ENCODE results near the gene PKIB.

The PKIB gene

GRCh38 chr6:122710908-122711635 is 100.9 kb downstream of the PKIB start:
- Histone ChIP-seq H3K9me3 (ENCODE audit: control insufficient read depth, low read length) (no peaks in the 10 kb centered on the region), H3K36me3 (ENCODE audit: control insufficient read depth, insufficient read depth, low read length, severe bottlenecking) (no peaks in the 10 kb centered on the region)

GRCh38 chr6:122712093-122712447 is 101.9 kb downstream of the PKIB start:
- H3K36me3 ChIP-seq (ENCODE audit: control insufficient read depth, insufficient read depth, low read length, severe bottlenecking), result no peaks in the 10 kb centered on the region
- no peak for DNase-seq (ENCODE audit: low read depth)
- H3K9ac ChIP-seq (ENCODE audit: low read length), result no peak overlapping the region
- no peaks in the 10 kb centered on the region for H3K9me3 ChIP-seq (ENCODE audit: control insufficient read depth, low read length)
- no peaks in the 10 kb centered on the region for H3K27me3 ChIP-seq (replicated peaks; ENCODE audit: control insufficient read depth, insufficient read depth, low read length)
- no peak overlapping the region for H3K4me3 ChIP-seq (ENCODE audit: low read length)
- H3K4me1 ChIP-seq (ENCODE audit: control insufficient read depth, insufficient read depth, low read length), result peaks cover 9% of the 10 kb centered on the region

More at GRCh38 chr6:122710908-122711635, 100.9 kb downstream of the PKIB start:
- no peak for DNase-seq (ENCODE audit: low read depth)
- no peak overlapping the region for H3K9ac ChIP-seq (ENCODE audit: low read length)
- no peak overlapping the region for H3K4me3 ChIP-seq (ENCODE audit: low read length)
- no peaks in the 10 kb centered on the region for H3K27me3 ChIP-seq (replicated peaks; ENCODE audit: control insufficient read depth, insufficient read depth, low read length)
- H3K4me1 ChIP-seq (ENCODE audit: control insufficient read depth, insufficient read depth, low read length), result peaks cover 5% of the 10 kb centered on the region

GRCh38 chr6:122712448-122713137 is 102.4 kb downstream of the PKIB start:
- H3K36me3 ChIP-seq (ENCODE audit: control insufficient read depth, insufficient read depth, low read length, severe bottlenecking), result no peaks in the 10 kb centered on the region
- DNase-seq (ENCODE audit: low read depth), result no peak
- peaks cover 14% of the 10 kb centered on the region for H3K4me1 ChIP-seq (ENCODE audit: control insufficient read depth, insufficient read depth, low read length)
- no peak overlapping the region for H3K4me3 ChIP-seq (ENCODE audit: low read length)
- H3K9me3 ChIP-seq (ENCODE audit: control insufficient read depth, low read length), result no peaks in the 10 kb centered on the region
- H3K27me3 ChIP-seq (replicated peaks; ENCODE audit: control insufficient read depth, insufficient read depth, low read length), result no peaks in the 10 kb centered on the region
- no peak overlapping the region for H3K9ac ChIP-seq (ENCODE audit: low read length)

- Histone ChIP-seq H3K9me3 (ENCODE audit: control insufficient read depth, low read length) (no peaks in the 10 kb centered on the region), H3K36me3 (ENCODE audit: control insufficient read depth, insufficient read depth, low read length, severe bottlenecking) (no peaks in the 10 kb centered on the region), H3K4me1 (ENCODE audit: control insufficient read depth, insufficient read depth, low read length) (peaks cover 15% of the 10 kb centered on the region), H3K9ac (ENCODE audit: low read length) (no peak overlapping the region), H3K27me3 (replicated peaks; ENCODE audit: control insufficient read depth, insufficient read depth, low read length) (no peaks in the 10 kb centered on the region), H3K4me3 (ENCODE audit: low read length) (no peak overlapping the region)
- no peak for DNase-seq (ENCODE audit: low read depth)
Observed at GRCh38 chr6:122713138-122713537, 102.9 kb downstream of the PKIB start.

GRCh38 chr6:122714059-122714458 is 103.9 kb downstream of the PKIB start:
- H3K4me1 ChIP-seq (ENCODE audit: control insufficient read depth, insufficient read depth, low read length), result peaks cover 15% of the 10 kb centered on the region
- H3K36me3 ChIP-seq (ENCODE audit: control insufficient read depth, insufficient read depth, low read length, severe bottlenecking), result no peaks in the 10 kb centered on the region
- H3K27me3 ChIP-seq (replicated peaks; ENCODE audit: control insufficient read depth, insufficient read depth, low read length), result no peaks in the 10 kb centered on the region
- DNase-seq (ENCODE audit: low read depth), result no peak
- no peak overlapping the region for H3K4me3 ChIP-seq (ENCODE audit: low read length)
- no peaks in the 10 kb centered on the region for H3K9me3 ChIP-seq (ENCODE audit: control insufficient read depth, low read length)
- H3K9ac ChIP-seq (ENCODE audit: low read length), result no peak overlapping the region

GRCh38 chr6:122715725-122716124 is 105.5 kb downstream of the PKIB start:
- Histone ChIP-seq H3K27me3 (replicated peaks; ENCODE audit: control insufficient read depth, insufficient read depth, low read length) (no peaks in the 10 kb centered on the region), H3K4me3 (ENCODE audit: low read length) (no peak overlapping the region), H3K36me3 (ENCODE audit: control insufficient read depth, insufficient read depth, low read length, severe bottlenecking) (no peaks in the 10 kb centered on the region), H3K9me3 (ENCODE audit: control insufficient read depth, low read length) (no peaks in the 10 kb centered on the region), H3K4me1 (ENCODE audit: control insufficient read depth, insufficient read depth, low read length) (peaks cover 15% of the 10 kb centered on the region), H3K9ac (ENCODE audit: low read length) (no peak overlapping the region)
- no peak for DNase-seq (ENCODE audit: low read depth)

GRCh38 chr6:122717350-122717749 is 107.1 kb downstream of the PKIB start:
- Histone ChIP-seq H3K9ac (ENCODE audit: low read length) (no peak overlapping the region), H3K4me3 (ENCODE audit: low read length) (no peak overlapping the region), H3K9me3 (ENCODE audit: control insufficient read depth, low read length) (no peaks in the 10 kb centered on the region), H3K36me3 (ENCODE audit: control insufficient read depth, insufficient read depth, low read length, severe bottlenecking) (no peaks in the 10 kb centered on the region), H3K4me1 (ENCODE audit: control insufficient read depth, insufficient read depth, low read length) (peaks cover 15% of the 10 kb centered on the region), H3K27me3 (replicated peaks; ENCODE audit: control insufficient read depth, insufficient read depth, low read length) (no peaks in the 10 kb centered on the region)
- DNase-seq (ENCODE audit: low read depth), result no peak

- peaks cover 15% of the 10 kb centered on the region for H3K4me1 ChIP-seq (ENCODE audit: control insufficient read depth, insufficient read depth, low read length)
- DNase-seq (ENCODE audit: low read depth), result no peak
- no peaks in the 10 kb centered on the region for H3K27me3 ChIP-seq (replicated peaks; ENCODE audit: control insufficient read depth, insufficient read depth, low read length)
- no peaks in the 10 kb centered on the region for H3K36me3 ChIP-seq (ENCODE audit: control insufficient read depth, insufficient read depth, low read length, severe bottlenecking)
- no peak overlapping the region for H3K4me3 ChIP-seq (ENCODE audit: low read length)
- no peaks in the 10 kb centered on the region for H3K9me3 ChIP-seq (ENCODE audit: control insufficient read depth, low read length)
- H3K9ac ChIP-seq (ENCODE audit: low read length), result no peak overlapping the region
Observed at GRCh38 chr6:122718616-122719015, 108.4 kb downstream of the PKIB start.

- DNase-seq (ENCODE audit: low read depth), result no peak
- Histone ChIP-seq H3K4me1 (ENCODE audit: control insufficient read depth, insufficient read depth, low read length) (peaks cover 15% of the 10 kb centered on the region), H3K4me3 (ENCODE audit: low read length) (no peak overlapping the region), H3K9me3 (ENCODE audit: control insufficient read depth, low read length) (no peaks in the 10 kb centered on the region), H3K36me3 (ENCODE audit: control insufficient read depth, insufficient read depth, low read length, severe bottlenecking) (no peaks in the 10 kb centered on the region), H3K27me3 (replicated peaks; ENCODE audit: control insufficient read depth, insufficient read depth, low read length) (no peaks in the 10 kb centered on the region), H3K9ac (ENCODE audit: low read length) (no peak overlapping the region)
Observed at GRCh38 chr6:122719176-122719575, 109.0 kb downstream of the PKIB start.

GRCh38 chr6:122722746-122723145 is 112.5 kb downstream of the PKIB start:
- DNase-seq (ENCODE audit: low read depth), result no peak
- no peaks in the 10 kb centered on the region for H3K36me3 ChIP-seq (ENCODE audit: control insufficient read depth, insufficient read depth, low read length, severe bottlenecking)
- no peaks in the 10 kb centered on the region for H3K9me3 ChIP-seq (ENCODE audit: control insufficient read depth, low read length)
- no peak overlapping the region for H3K9ac ChIP-seq (ENCODE audit: low read length)
- H3K27me3 ChIP-seq (replicated peaks; ENCODE audit: control insufficient read depth, insufficient read depth, low read length), result no peaks in the 10 kb centered on the region
- no peak overlapping the region for H3K4me3 ChIP-seq (ENCODE audit: low read length)
- H3K4me1 ChIP-seq (ENCODE audit: control insufficient read depth, insufficient read depth, low read length), result no peaks in the 10 kb centered on the region

GRCh38 chr6:122726649-122727048 is 116.4 kb downstream of the PKIB start:
- no peaks in the 10 kb centered on the region for H3K9me3 ChIP-seq (ENCODE audit: control insufficient read depth, low read length)
- no peak overlapping the region for H3K9ac ChIP-seq (ENCODE audit: low read length)
- H3K27me3 ChIP-seq (replicated peaks; ENCODE audit: control insufficient read depth, insufficient read depth, low read length), result no peaks in the 10 kb centered on the region
- no peak overlapping the region for H3K4me3 ChIP-seq (ENCODE audit: low read length)
- H3K36me3 ChIP-seq (ENCODE audit: control insufficient read depth, insufficient read depth, low read length, severe bottlenecking), result no peaks in the 10 kb centered on the region
- H3K4me1 ChIP-seq (ENCODE audit: control insufficient read depth, insufficient read depth, low read length), result no peaks in the 10 kb centered on the region
- DNase-seq (ENCODE audit: low read depth), result peak; percentile 27
